K562 (cell line): ENCODE measurements around the gene TRPC4AP. TPM values are rescaled to one million over a fixed set of nuclear protein-coding genes. Genes with fewer than 3 reads are reported as not detected.

ENCODE experiments used
- ATAC-seq: fragments of 200-7000 bp; cut with Tn5 transposase; 3 replicates; pipeline ENCODE4 v1.9.1; 2020; ENCODE audit warnings: moderate library complexity
- BruUV-seq: library from RNA; stranded (reverse); fragments of 400-500 nt; replicated peaks from 2 replicates; lab custom pipeline; 2021; lab: Mats Ljungman, UMichigan
- CTCF ChIA-PET: fragments of 300-600 bp; formaldehyde crosslinking; extraction: SDS; loops from one replicate; lab custom pipeline; 2021; ENCODE audit warnings: low intra/inter-chr PET ratio; lab: Yijun Ruan, JAX
- POLR2A ChIA-PET: fragments of 300-600, 350-650 bp; sonication (Branson Sonifier 250); formaldehyde crosslinking; extraction: SDS; loops from one replicate; lab custom pipeline; 2021; ENCODE audit warnings: antibody characterized with exemption, inconsistent platforms; lab: Yijun Ruan, JAX
- DNase-seq, 4 experiments: peaks; one replicate each; pipeline versions ENCODE4 v3.0.0 to v3.0.0-alpha.2; 2011 to 2018; ENCODE audit warnings: low spot score in 3 of 4, mixed read lengths in 3 of 4; ENCODE audit errors: extremely low read depth in 1 of 4
- FAIRE-seq: peaks from 2 replicates; lab custom pipeline; 2011; peaks lifted over from hg19 to GRCh38; lab: Jason Lieb, UNC
- H2AFZ ChIP-seq: 2 replicates; pipeline ENCODE4 v1.6.0; 2011; ENCODE audit warnings: low read depth, low read length, control low read depth, inconsistent platforms
- H3K27ac ChIP-seq: fragments of 200-600 bp; 3 replicates; pipeline ENCODE4 v1.8.0; 2011; ENCODE audit warnings: low read depth, mild to moderate bottlenecking, control low read depth, inconsistent platforms, low read length, moderate library complexity, mixed read lengths; ENCODE audit errors: extremely low read depth
- H3K27me3 ChIP-seq, 2 experiments: fragments of 300-600 bp in 1 of 2; 2 replicates in 1 of 2; 3 replicates in 1 of 2; pipeline versions ENCODE4 v1.6.0 to v1.8.0; 2011; ENCODE audit warnings: inconsistent platforms in 2 of 2, low read length in 2 of 2, mild to moderate bottlenecking in 1 of 2, mixed read lengths in 1 of 2, moderate library complexity in 1 of 2; ENCODE audit not compliant: control insufficient read depth in 2 of 2, insufficient read depth in 2 of 2
- H3K36me3 ChIP-seq: fragments of 300-600 bp; 3 replicates; pipeline ENCODE4 v1.8.0; 2011; ENCODE audit warnings: mild to moderate bottlenecking, low read length, inconsistent platforms; ENCODE audit not compliant: control insufficient read depth, insufficient read depth
- H3K4me1 ChIP-seq, 2 experiments: fragments of 200-600 bp in 1 of 2; replicated peaks in 1 of 2; 2 replicates in 1 of 2; 3 replicates in 1 of 2; pipeline versions ENCODE4 v1.5.1 to v1.8.0; 2011; ENCODE audit warnings: inconsistent platforms in 2 of 2, low read length in 2 of 2, mild to moderate bottlenecking in 1 of 2, mixed read lengths in 1 of 2, moderate library complexity in 1 of 2; ENCODE audit not compliant: control insufficient read depth in 2 of 2, insufficient read depth in 2 of 2
- H3K4me2 ChIP-seq: 2 replicates; pipeline ENCODE4 v1.6.1; 2011; ENCODE audit warnings: low read length, control low read depth, inconsistent platforms, mixed read lengths; ENCODE audit not compliant: insufficient read depth
- H3K4me3 ChIP-seq: fragments of 200-600 bp; sonication (generic), shearing (Covaris generic); 2 replicates; pipeline ENCODE4 v1.5.1; 2016; ENCODE audit warnings: control low read depth, inconsistent platforms
- H3K79me2 ChIP-seq: fragments of 200-600 bp; 3 replicates; pipeline ENCODE4 v1.8.0; 2011; ENCODE audit warnings: low read length, inconsistent platforms; ENCODE audit not compliant: control insufficient read depth, insufficient read depth
- H3K9ac ChIP-seq, 2 experiments: 2 replicates each; pipeline versions ENCODE4 v1.6.0 to v1.6.1; 2011; ENCODE audit warnings: low read depth in 2 of 2, low read length in 2 of 2, control low read depth in 1 of 2, inconsistent platforms in 1 of 2, mild to moderate bottlenecking in 1 of 2, mixed read lengths in 1 of 2; ENCODE audit not compliant: insufficient read depth in 1 of 2
- H3K9me1 ChIP-seq: one replicate; pipeline ENCODE4 v1.6.0; 2011; ENCODE audit warnings: inconsistent platforms, mild to moderate bottlenecking, low read length, moderate library complexity; ENCODE audit not compliant: control insufficient read depth, insufficient read depth
- H3K9me3 ChIP-seq: replicated peaks from 2 replicates; pipeline ENCODE4 v1.5.1; 2011; ENCODE audit warnings: low read depth, low read length, inconsistent platforms; ENCODE audit not compliant: control insufficient read depth, insufficient read depth
- H4K20me1 ChIP-seq: replicated peaks from 2 replicates; pipeline ENCODE4 v1.6.1; 2011; ENCODE audit warnings: low read length, inconsistent platforms, mixed read lengths; ENCODE audit not compliant: control insufficient read depth, insufficient read depth
- E4F1 ChIP-seq: fragments of 250-450 bp; sonication (Bioruptor Pico); IDR thresholded peaks from 2 replicates; pipeline ENCODE4 v1.5.0; 2021; ENCODE audit warnings: mild to moderate bottlenecking, borderline replicate concordance
- MCM3 ChIP-seq: fragments of 450-650 bp; IDR thresholded peaks from 2 replicates; pipeline ENCODE4 v1.6.1; 2016
- MCM7 ChIP-seq, 2 experiments: fragments of 450-650 bp; IDR thresholded peaks; 2 replicates each; pipeline ENCODE4 v1.6.1; 2016 to 2018
- SPI1 ChIP-seq: IDR thresholded peaks from 2 replicates; pipeline ENCODE4 v1.6.1; 2011; ENCODE audit warnings: low read depth, low read length, control low read depth, borderline replicate concordance
- ZNF140 ChIP-seq: fragments of 250-450 bp; sonication (Bioruptor Pico); IDR thresholded peaks from 2 replicates; pipeline ENCODE4 v1.8.0; 2021; ENCODE audit warnings: moderate library complexity, mild to moderate bottlenecking, inconsistent platforms
- WGBS: fragments of 100-300 bp; shearing (Covaris generic); methylation state at CpG from one replicate; pipeline ENCODE4 v1.1.6; 2016; ENCODE audit warnings: low coverage, mixed read lengths; ENCODE audit not compliant: insufficient coverage; ENCODE audit errors: missing lambda C conversion rate; 5-methylcytosine and 5-hydroxymethylcytosine counted together
- in situ Hi-C: fragments of 300-500 bp; cut with MboI; formaldehyde crosslinking; loops from 4 replicates; pipeline ENCODE4 v1.15.0; 2018; ENCODE audit warnings: inconsistent platforms, mixed read lengths
- intact Hi-C: fragments of 100-400 bp; cut with micrococcal nuclease; formaldehyde crosslinking; loops from 2 replicates; pipeline ENCODE4 v1.14.2; 2022
- polyA plus RNA-seq, 8 experiments: library from polyadenylated mRNA; depleted of rRNA in 4 of 8; stranded (reverse) in 5 of 8; unstranded in 3 of 8; fragments of >200 nt; fragmentation: Nextera tagmentation in 2 of 8; fragmentation: Illumina TruSeq in 1 of 8; extraction: Ambion mirVana in 2 of 8; extraction: Trizol in 1 of 8; gene quantifications; 2 replicates each; pipeline versions ENCODE4 v1.2.1 to v1.2.3, GENCODE V29; 2011 to 2014; ENCODE audit warnings: inconsistent platforms in 1 of 8, missing spikeins in 1 of 8
- total RNA-seq, 7 experiments: library from RNA; depleted of rRNA in 6 of 7; stranded (reverse); fragments of >200 nt in 6 of 7; fragmentation: Illumina TruSeq in 2 of 7; extraction: Trizol in 2 of 7; gene quantifications; 2 replicates each; pipeline versions ENCODE4 v1.2.1 to v1.2.3, GENCODE V29; 2011 to 2021; ENCODE audit warnings: low replicate concordance in 1 of 7

The TRPC4AP gene
- total and polyA plus RNA-seq, 9 of the 15 experiments (the other 6 are each of a cell fraction or from before 2014, with no cell fraction given), result 2.3 to 70.3 (median 33.3) TPM

- TF ChIP-seq SPI1 (peak; percentile 18; the same call in 1 of the 2 replicates), MCM3 (no peak), ZNF140 (CRISPR knock-in tag) (no peak), E4F1 (no peak), MCM7 (IDR thresholded peaks at IDR 0.05) (no peak)
- no peak overlapping the region for H3K9ac ChIP-seq
- H3K27me3 ChIP-seq, result no peaks in the 10 kb centered on the region
- no peak overlapping the region for H3K4me3 ChIP-seq
- DNase-seq (no peak), FAIRE-seq (no peak), ATAC-seq (no peak)
- intact Hi-C loops (no loop called here), in situ Hi-C loops (loop anchor here (25.0 kb wide), 1 partner anchor 302 kb away; the partner anchor contains the start of gene GDF5)
- H3K4me1 ChIP-seq, result peaks cover 0 to 4% of the 10 kb centered on the region in 2 experiments; a peak in 2 of 5 replicates
- BruUV-seq, result no TSS peak
- H3K4me2 ChIP-seq, result no peak overlapping the region
- POLR2A ChIA-PET, result no interaction called here
- no peak overlapping the region for H3K27ac ChIP-seq
- H3K79me2 ChIP-seq, result no peaks in the 10 kb centered on the region
- CTCF ChIA-PET, result no interaction called here
- no peaks in the 10 kb centered on the region for H4K20me1 ChIP-seq
- WGBS, result 93% methylated on average over 6 of the region's 6 CpGs
- H3K36me3 ChIP-seq, result peaks cover 40% of the 10 kb centered on the region
- no peaks in the 10 kb centered on the region for H3K9me1 ChIP-seq
- H3K9me3 ChIP-seq, result no peaks in the 10 kb centered on the region
- H2AFZ ChIP-seq, result no peak overlapping the region
Measured at GRCh38 chr20:35134880-35135279, 42.3 kb upstream of the TRPC4AP start.
